ENCODE results near the gene GFRA1.

The GFRA1 gene

DNA sequence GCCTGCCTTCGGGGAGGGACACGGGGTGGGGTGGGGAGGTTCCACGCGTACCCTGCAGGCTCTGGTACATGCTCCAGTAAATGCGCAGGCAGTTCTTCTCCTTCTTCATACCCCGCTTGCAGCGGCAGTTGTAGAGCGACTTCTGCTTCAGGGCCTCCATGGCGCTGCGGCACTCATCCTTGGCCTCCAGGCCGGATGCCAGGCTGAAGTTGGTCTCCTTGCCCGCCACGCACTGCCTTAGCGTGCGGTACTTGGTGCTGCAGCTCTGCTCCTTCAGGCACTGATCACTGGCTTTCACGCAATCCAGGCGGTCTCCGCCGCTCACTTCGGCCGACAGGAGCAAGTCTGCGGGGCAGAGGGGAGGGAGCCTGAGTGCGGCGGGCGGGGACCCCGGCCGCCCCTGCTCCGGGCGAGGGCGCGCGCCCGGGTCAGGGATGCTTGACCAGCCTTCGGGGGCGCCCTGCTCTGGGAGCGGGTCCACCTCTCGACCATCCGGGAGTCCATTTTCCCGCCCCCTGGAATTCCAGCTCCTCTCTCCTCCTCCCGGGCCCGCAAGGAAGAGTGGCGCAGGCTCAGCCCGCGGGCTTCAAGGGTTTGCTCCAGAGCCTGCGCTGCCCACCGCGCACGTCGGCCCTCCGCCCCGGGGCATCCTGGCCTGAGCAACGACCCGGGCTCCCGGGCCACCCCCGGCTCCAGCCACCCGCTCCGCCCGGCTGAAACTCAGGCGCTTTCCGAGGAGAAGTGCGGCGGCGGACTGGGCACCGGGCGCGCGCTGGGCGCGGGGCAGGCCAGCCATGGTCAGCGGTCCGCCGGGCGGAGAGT lies 2.0 kb downstream of the GFRA1 start:
- no peak for DNase-seq (ENCODE audit: low read depth in 2 of 2)

DNA sequence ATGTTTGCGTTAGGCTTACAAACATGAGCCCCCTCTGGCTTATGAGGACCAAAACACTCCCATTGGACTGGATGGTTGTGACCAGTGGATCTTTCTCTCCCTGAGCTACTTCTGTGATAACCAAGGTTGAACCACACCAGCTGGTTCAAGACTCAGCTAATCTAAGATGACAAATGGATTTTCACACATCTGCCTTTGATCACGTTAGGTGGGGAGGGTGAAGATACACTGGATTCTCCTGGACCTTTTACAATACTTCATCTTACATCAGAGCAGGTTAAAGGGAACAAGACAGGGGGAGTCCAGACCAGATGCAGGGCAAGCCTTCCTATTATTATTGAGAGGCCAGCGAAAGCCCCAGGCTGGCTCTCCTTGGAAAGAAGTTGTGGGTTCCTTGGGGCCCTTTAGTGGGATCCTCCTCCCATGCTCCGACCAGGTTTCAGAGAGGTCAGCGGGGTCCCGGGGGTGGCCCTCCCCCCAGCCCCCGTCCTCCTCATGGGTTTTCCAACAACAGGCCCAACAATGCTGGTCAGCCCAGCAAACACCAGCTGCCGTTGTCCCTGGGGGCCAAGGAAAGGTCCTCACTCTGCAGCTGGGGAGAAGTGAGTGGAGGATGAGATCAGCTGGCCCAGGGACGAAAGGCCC lies 2.8 kb downstream of the GFRA1 start:
- no peak for DNase-seq (ENCODE audit: low read depth in 2 of 2)

GRCh38 chr10:116269619-116270018 lies 3.4 kb downstream of the GFRA1 start:
- DNase-seq (ENCODE audit: low read depth in 2 of 2), result no peak

- DNase-seq (ENCODE audit: low read depth in 2 of 2), result no peak
These were observed 4.0 kb downstream of the GFRA1 start for GRCh38 chr10:116268976-116269375.

GRCh38 chr10:116265686-116266085 lies 7.3 kb downstream of the GFRA1 start:
- DNase-seq (ENCODE audit: low read depth in 2 of 2), result no peak

DNA sequence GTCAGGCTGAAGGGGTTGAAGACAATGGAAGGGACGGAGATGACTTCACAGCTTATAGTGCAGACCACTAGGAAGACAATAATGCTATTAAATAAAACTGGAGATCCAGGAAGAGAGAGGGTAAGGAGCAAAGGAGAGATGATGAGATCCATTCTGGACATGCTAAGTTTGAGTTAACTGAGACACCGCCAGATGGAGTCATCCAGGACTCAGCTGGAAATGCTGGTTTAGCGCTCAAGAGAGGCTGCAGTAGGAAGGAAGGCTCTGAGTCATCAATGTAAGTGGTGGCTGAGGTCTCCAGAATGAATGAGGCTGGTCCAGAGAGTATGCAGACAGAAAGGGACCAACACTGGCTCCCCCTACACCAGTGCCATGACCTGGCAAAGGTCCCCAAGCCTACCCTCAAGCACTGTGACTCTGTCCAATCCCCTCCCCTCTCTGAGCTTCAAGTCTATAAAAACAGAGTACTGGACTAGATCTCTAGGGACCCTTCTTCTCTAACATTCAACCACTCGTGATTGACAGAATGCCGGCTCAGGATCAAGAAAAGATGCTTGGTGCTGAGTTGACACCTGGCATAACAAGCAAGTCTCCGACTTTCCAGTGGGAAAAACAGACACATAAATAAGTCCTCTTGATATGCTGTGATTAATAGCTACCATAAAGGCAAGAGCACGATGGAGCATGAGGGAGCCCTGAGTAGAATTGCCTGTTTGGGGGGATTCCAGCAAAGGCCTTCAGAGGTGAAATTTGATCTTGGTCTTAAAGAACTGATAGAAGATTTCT lies 8.9 kb downstream of the GFRA1 start:
- no peak for DNase-seq (ENCODE audit: low read depth in 2 of 2)

DNA sequence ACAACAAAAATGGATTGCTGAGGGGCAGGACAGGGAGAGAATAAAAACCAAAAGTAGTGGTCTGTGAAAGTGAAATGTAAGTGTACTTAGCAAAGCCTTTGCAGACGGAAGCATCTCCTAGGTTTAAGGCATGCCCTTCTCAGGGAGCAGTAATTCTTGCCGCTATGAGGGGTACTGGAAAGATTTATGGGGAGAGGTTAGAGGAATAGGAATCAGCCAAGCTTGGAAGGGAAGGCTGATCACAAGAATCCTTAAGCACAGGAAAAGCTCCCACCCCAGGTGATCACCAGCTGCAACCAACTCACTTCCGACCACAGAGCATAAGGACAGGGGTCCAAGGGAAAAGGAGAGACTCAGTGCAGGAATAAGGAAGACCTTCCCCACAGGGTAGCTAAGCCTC lies 10.3 kb downstream of the GFRA1 start:
- no peak for DNase-seq (ENCODE audit: low read depth in 2 of 2)

GRCh38 chr10:116260599-116260998 lies 12.4 kb downstream of the GFRA1 start:
- no peak for DNase-seq (ENCODE audit: low read depth in 2 of 2)

DNA sequence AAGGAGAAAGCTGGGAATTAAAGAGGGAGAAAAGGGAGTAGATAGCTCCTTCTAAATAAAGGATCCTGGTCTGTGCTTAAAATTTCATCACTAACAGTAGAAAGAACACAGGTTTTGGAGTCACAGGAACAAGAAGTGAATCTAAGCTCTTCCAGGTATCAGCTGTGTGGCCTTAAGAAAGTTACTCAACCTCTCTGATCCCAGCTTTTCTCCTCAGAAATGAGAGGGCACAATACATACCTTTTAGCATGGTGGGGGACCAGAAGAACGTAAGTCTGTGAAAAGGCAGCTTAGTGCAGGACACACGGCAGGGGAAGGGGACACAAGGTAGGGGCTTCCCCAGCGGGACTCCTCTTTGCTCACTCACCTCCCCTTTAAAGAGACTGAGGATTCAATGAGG lies 13.4 kb downstream of the GFRA1 start:
- DNase-seq (ENCODE audit: low read depth in 2 of 2), result no peak

DNA sequence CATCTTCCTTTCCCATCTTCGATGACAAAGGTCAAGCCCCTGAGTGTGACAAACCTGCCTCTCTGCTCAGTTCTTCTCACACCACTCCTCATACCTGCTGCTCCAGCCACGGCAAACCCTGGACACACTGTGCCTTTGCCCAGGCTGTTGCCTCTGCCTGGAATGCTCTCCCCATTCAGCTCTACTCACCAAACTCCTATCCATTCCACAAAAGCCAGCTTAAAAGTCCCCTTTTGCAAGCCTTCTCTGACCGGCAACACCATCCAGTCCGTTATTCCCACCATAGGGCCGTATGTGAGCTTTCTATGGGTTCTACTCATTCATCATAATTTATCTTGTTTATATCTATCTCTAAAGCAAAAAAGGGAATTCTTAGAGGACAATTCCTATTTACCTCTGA lies 15.2 kb downstream of the GFRA1 start:
- no peak for DNase-seq (ENCODE audit: low read depth in 2 of 2)

DNA sequence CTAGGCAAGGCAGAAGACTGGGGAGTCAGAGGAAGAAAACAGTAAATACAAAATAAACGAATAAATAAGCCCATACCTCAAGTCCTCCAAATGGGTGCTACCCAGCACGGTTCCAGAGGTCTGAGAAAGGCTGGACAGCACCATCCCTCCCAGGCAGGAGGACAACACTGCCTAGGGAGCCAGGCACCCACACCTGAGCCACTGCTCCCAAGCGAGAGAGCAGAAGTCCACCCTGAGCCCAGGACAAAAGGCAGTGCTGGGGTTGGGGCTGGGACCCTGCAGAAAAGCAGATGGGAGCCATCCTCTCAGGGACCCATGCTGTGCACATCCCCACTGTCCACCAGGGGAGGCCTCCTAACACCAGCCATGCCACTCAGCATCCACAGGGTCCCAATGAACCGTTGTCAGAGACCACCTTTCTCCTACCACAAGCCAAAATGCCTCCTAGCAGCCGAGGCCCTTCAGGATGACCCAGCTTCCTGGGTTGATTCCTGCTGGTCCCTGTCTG lies 16.2 kb downstream of the GFRA1 start:
- DNase-seq (ENCODE audit: low read depth in 2 of 2), result no peak

DNA sequence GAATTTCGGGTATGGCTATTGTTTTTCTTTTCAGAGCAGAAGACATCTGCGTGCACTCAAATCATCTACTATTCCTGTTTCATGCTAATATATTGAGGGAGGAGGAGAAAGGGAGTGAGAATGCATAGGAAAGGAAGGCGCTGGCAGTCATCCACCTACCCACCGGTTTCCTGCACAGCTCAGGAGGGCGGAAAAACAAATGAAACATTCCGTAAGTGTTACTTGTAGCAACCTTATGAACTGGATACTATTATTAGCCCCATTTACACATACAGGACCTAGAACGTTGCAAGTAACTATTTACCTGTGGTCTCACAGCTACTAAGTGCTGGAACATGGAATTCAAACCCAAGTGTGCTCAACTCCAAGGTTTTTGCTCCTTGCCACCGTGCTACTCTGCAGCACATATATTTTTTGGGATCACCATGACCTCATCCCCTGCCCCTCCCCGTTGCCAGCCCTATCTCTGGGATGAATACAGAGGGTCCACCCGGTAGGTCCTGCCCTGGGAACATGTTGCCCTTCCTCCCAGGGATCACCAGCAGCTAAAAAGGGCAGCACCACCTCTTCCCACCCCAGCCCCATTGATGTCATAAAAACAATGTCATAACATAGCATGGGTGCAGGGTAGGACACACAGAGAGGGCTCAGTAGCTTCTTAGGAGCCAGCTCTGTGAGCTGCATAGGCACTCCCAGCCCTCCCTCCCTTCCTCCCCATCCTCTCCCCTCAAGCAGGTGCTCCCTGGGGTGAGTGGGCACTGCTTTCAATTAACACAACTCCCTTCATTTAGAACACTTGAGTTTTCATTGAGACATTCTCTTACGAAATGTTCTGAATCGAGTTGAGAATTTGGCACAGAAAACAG lies 16.9 kb downstream of the GFRA1 start:
- no peak for DNase-seq (ENCODE audit: low read depth in 2 of 2)

DNA sequence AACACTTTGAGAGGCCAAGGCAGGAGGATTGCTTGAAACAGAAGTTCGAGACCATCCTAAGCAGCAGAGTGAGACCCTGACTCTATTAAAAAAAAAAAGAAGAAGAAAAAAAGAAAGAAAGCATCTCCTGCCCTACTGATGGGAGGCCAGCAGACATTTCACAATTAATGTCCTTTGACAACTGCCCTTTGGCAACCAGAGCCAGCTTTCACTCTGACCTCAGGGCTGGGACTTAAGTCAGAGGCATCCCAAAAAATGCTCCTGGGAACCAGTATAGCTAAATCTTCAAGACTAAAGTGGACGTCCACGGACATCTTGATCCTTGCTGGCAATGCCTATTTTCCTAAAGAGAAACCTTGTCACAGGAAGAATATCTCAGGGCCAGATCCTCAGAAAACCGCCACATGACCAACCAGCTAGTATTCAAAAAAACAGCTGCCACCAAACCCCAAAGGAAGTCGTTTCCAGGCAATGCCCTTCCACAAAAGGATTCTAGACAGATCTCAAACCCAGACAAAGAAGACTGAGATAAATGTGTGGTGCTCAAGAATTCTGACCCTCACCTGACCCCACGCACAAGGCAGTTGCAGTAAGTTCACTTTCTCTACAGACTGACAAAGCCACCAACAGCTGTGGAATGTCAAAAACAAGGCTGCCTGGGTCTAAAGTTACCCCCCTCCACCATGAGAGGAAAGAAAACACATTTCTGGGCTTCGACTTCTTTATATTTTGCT lies 18.4 kb downstream of the GFRA1 start:
- no peak for DNase-seq (ENCODE audit: low read depth in 2 of 2)

DNA sequence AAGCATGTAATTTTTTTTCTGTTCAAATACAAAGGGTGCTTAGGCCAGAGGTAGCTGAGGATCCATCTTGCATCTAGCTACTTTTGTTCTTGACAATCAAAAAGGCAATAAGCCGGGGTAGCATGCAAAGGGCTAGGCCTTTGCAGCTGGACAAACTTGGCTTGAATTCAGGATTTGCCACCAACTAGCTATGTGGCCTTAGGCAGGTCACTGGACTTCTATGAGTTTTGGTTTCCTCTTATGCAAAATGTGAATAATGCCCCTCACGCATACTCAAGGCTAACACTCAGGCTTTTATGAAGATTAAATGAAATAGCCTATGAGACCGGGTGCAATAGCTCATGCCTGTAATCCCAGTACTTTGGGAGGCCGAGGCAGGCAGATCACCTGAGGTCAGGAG lies 19.3 kb downstream of the GFRA1 start:
- DNase-seq (ENCODE audit: low read depth in 2 of 2), result no peak

- no peak for DNase-seq (ENCODE audit: low read depth in 2 of 2)
These were observed 21.2 kb downstream of the GFRA1 start for GRCh38 chr10:116251602-116252395.

DNA sequence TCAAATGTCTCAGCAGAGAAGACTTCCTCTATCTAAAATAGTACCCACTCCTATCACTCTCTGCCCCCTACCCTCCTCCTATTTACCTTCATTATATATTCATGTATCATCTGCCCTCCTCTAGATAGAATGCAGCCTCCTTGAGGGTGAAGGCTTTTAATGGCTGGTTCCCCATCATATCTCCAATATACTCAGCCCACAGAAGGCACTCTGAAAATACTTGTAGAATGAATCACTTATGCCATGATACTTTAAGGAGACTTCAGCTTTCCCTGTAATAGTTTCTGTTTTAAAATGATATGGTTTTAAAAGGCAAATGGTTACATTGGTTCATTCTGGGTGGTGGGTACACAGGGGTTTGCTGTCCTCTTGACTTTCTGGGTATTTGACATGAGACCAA lies 25.3 kb downstream of the GFRA1 start:
- DNase-seq (ENCODE audit: low read depth in 2 of 2), result no peak

- DNase-seq (ENCODE audit: low read depth in 2 of 2), result no peak
These were observed 26.7 kb downstream of the GFRA1 start for GRCh38 chr10:116246263-116246662.

DNA sequence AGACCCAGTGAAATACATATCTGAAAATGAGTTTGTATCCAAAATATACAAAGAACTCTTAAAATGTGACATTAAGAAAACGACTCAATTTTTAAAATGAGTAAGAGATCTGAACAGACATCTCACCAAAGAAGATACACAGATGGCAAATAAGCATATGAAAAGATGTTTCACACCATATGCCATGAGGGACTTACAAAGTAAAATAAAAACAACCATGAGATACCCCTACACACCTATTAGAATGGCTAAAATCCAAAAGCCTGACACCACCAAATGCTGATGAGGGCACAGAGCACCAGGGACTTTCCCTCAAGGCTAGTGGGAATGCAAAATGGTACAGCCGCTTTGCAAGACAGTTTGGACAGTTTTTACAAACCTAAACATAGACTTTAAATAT lies 27.9 kb downstream of the GFRA1 start:
- no peak for DNase-seq (ENCODE audit: low read depth in 2 of 2)

- no peak for DNase-seq (ENCODE audit: low read depth in 2 of 2)
These were observed 31.2 kb downstream of the GFRA1 start for GRCh38 chr10:116241642-116242410.
